ENCODE results near the gene APOBEC3B.

DNA sequence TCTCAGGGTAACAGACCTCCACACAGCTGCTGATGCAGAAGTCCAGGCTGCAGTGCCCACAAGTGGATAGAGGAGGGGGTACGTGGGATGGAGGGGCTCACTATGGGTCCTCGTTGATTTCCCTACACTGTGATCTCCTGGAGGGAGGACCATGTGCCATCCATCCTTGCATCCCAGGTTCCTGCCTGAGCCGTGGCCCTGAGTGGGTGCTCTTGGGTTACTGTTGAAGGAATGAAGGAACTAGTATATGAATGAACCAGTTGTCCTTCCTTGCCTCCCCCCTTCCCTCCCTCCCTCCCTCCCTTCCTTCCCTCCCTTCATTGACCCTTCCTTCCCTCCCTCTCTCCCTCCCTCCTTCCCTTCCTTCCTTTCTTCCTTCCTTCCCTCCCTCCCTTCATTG is 15.4 kb downstream of the APOBEC3B start:
- TF ChIP-seq, protein P1, sequence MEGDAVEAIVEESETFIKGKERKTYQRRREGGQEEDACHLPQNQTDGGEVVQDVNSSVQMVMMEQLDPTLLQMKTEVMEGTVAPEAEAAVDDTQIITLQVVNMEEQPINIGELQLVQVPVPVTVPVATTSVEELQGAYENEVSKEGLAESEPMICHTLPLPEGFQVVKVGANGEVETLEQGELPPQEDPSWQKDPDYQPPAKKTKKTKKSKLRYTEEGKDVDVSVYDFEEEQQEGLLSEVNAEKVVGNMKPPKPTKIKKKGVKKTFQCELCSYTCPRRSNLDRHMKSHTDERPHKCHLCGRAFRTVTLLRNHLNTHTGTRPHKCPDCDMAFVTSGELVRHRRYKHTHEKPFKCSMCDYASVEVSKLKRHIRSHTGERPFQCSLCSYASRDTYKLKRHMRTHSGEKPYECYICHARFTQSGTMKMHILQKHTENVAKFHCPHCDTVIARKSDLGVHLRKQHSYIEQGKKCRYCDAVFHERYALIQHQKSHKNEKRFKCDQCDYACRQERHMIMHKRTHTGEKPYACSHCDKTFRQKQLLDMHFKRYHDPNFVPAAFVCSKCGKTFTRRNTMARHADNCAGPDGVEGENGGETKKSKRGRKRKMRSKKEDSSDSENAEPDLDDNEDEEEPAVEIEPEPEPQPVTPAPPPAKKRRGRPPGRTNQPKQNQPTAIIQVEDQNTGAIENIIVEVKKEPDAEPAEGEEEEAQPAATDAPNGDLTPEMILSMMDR (conservative IDR thresholded peaks at IDR 0.05; ENCODE audit: low read depth, low read length), result no peak
- no peak for TF ChIP-seq EZH2 (IDR thresholded peaks at IDR 0.05; ENCODE audit: low read length, unreplicated experiment)

Data from PC-3 (cell line).